ENCODE measurements around the gene RGS19.
A peak's percentile ranks its signal among the peaks of the same experiment; 100 is the strongest.

The RGS19 gene

GRCh38 chr20:64108731-64109681 is 29.7 kb upstream of the RGS19 start:
- no peak for DNase-seq (ENCODE audit: low spot score)

GRCh38 chr20:64107736-64108457 is 28.6 kb upstream of the RGS19 start:
- no peak for DNase-seq (ENCODE audit: low spot score)

- DNase-seq (ENCODE audit: low spot score), result no peak
Measured at GRCh38 chr20:64106981-64107735, 27.8 kb upstream of the RGS19 start, which contains the start of gene NPBWR2. TSS of gene NPBWR2 (minus strand) at chr20:64107565. CDS start at chr20:64106831, 734 bp downstream.

GRCh38 chr20:64106435-64106961 is 27.2 kb upstream of the RGS19 start:
- DNase-seq (ENCODE audit: low spot score), result no peak

- DNase-seq (ENCODE audit: low spot score), result no peak
Measured at GRCh38 chr20:64105846-64106434, 26.6 kb upstream of the RGS19 start.

- DNase-seq (ENCODE audit: low spot score), result no peak
Measured at GRCh38 chr20:64104667-64105451, 25.5 kb upstream of the RGS19 start.

- DNase-seq (ENCODE audit: low spot score), result no peak
Measured at GRCh38 chr20:64103871-64104666, 24.8 kb upstream of the RGS19 start.

GRCh38 chr20:64102647-64103354 is 23.5 kb upstream of the RGS19 start:
- no peak for DNase-seq (ENCODE audit: low spot score)

GRCh38 chr20:64101731-64102621 is 22.7 kb upstream of the RGS19 start:
- peak; percentile 44 for DNase-seq (ENCODE audit: low spot score)

- DNase-seq (ENCODE audit: low spot score), result no peak
Measured at GRCh38 chr20:64100946-64101688, 21.8 kb upstream of the RGS19 start.

GRCh38 chr20:64100566-64100888 is 21.2 kb upstream of the RGS19 start:
- no peak for DNase-seq (ENCODE audit: low spot score)

- DNase-seq (ENCODE audit: low spot score), result no peak
Measured at GRCh38 chr20:64099880-64100565, 20.7 kb upstream of the RGS19 start.

- no peak for DNase-seq (ENCODE audit: low spot score)
Measured at GRCh38 chr20:64099086-64099786, 19.9 kb upstream of the RGS19 start.

GRCh38 chr20:64098471-64099013 is 19.2 kb upstream of the RGS19 start:
- no peak for DNase-seq (ENCODE audit: low spot score)

- DNase-seq (ENCODE audit: low spot score), result no peak
Measured at GRCh38 chr20:64096535-64096934, 17.2 kb upstream of the RGS19 start.

GRCh38 chr20:64095927-64096326 is 16.6 kb upstream of the RGS19 start:
- no peak for DNase-seq (ENCODE audit: low spot score)

Measured in hepatic stellate cell (primary cell).